Mesendoderm (in vitro differentiated cells): ENCODE results near the gene HYLS1.

Experiments used
- DNase-seq: peaks from one replicate; pipeline ENCODE4 v3.0.0; 2013
- H2AK5ac ChIP-seq: 2 replicates; pipeline ENCODE4 v1.6.1; 2013; ENCODE audit warnings: low read length, inconsistent platforms
- H2BK120ac ChIP-seq: 2 replicates; pipeline ENCODE4 v1.6.1; 2013; ENCODE audit warnings: low read depth, mild to moderate bottlenecking, low read length, moderate library complexity, mixed read lengths
- H2BK15ac ChIP-seq: replicated peaks from 2 replicates; pipeline ENCODE4 v1.6.1; 2013; ENCODE audit warnings: low read depth, mild to moderate bottlenecking, moderate library complexity
- H2BK5ac ChIP-seq: 2 replicates; pipeline ENCODE4 v1.6.1; 2013; ENCODE audit warnings: low read length, inconsistent platforms
- H3K18ac ChIP-seq: 2 replicates; pipeline ENCODE4 v1.6.1; 2013; ENCODE audit warnings: mild to moderate bottlenecking, low read length, mixed read lengths
- H3K23ac ChIP-seq: one replicate; pipeline ENCODE4 v1.6.1; 2013; ENCODE audit warnings: low read length
- H3K27ac ChIP-seq: 2 replicates; pipeline ENCODE4 v1.5.1; 2013; ENCODE audit warnings: low read depth, mild to moderate bottlenecking, inconsistent platforms, low read length, moderate library complexity
- H3K27me3 ChIP-seq: 2 replicates; pipeline ENCODE4 v1.6.1; 2013; ENCODE audit warnings: low read length, control low read depth, mild to moderate bottlenecking, inconsistent platforms; ENCODE audit not compliant: insufficient read depth, poor library complexity
- H3K36me3 ChIP-seq: 2 replicates; pipeline ENCODE4 v1.6.1; 2013; ENCODE audit warnings: low read length, inconsistent platforms; ENCODE audit not compliant: control insufficient read depth, insufficient read depth
- H3K4ac ChIP-seq: one replicate; pipeline ENCODE4 v1.6.1; 2013; ENCODE audit warnings: low read depth, mild to moderate bottlenecking, low read length, moderate library complexity
- H3K4me1 ChIP-seq: 2 replicates; pipeline ENCODE4 v1.6.1; 2013; ENCODE audit warnings: low read depth, low read length, inconsistent platforms; ENCODE audit not compliant: control insufficient read depth
- H3K4me2 ChIP-seq: 2 replicates; pipeline ENCODE4 v1.6.1; 2013; ENCODE audit warnings: low read length
- H3K4me3 ChIP-seq: 2 replicates; pipeline ENCODE4 v1.5.1; 2013; ENCODE audit warnings: mild to moderate bottlenecking, low read length
- H3K56ac ChIP-seq: one replicate; pipeline ENCODE4 v1.6.1; 2013; ENCODE audit warnings: low read length
- H3K79me1 ChIP-seq: 2 replicates; pipeline ENCODE4 v1.6.1; 2013; ENCODE audit warnings: low read length, inconsistent platforms
- H3K79me2 ChIP-seq: 2 replicates; pipeline ENCODE4 v1.6.1; 2013; ENCODE audit warnings: mild to moderate bottlenecking, low read length; ENCODE audit not compliant: control insufficient read depth, insufficient read depth
- H3K9ac ChIP-seq: 2 replicates; pipeline ENCODE4 v1.6.1; 2013; ENCODE audit warnings: low read length, inconsistent platforms
- H4K5ac ChIP-seq: one replicate; pipeline ENCODE4 v1.6.1; 2013; ENCODE audit warnings: low read length
- H4K8ac ChIP-seq: one replicate; pipeline ENCODE4 v1.6.1; 2013; ENCODE audit warnings: low read depth, mild to moderate bottlenecking, control low read depth, low read length, moderate library complexity
- WGBS: extraction: QIAGEN DNeasy Blood & Tissue Kit; methylation state at CpG from one replicate; pipeline ENCODE4 v1.1.7; 2013; ENCODE audit warnings: low lambda C conversion rate, missing lambda C conversion rate; ENCODE audit not compliant: insufficient coverage; ENCODE audit errors: extremely low coverage; 5-methylcytosine and 5-hydroxymethylcytosine counted together

Gene HYLS1

DNA sequence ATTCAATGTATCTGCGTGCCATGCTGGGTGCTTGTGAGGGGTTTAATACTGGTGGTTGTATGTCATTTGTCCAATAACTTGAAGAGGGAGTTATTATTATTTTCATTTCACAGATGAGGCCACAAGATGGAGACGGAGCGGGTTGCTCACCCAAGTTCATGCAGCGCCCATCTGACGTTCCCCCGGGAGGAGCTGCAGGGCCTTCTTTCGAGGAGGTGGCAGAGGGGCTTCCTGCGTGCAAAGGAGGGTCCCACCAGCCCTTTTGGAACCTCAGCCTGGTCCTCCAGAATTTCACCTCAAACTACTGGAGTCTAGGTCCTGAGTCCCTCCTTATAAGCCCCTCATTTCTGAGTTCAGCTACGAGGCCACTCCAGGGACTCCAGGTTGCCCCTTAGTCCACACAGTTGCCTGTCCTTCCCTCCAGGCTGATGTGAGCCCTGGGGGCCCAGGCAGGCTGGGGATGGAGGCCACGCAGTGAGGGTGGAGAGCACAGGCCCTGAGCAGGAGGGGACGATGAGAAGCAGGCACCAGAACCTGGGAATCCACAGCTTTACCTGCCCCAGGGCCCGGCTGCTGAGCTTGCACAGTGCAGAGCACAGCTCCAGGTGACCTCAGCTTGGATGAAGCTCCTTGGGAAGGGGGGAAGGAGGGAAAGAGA, 55.4 kb downstream of the HYLS1 start:
- H4K8ac ChIP-seq = no peak overlapping the region
- no peak overlapping the region for H3K18ac ChIP-seq
- no CpG with 5 or more reads among the region's 12 CpGs for WGBS
- H3K4me3 ChIP-seq = no peak overlapping the region
- no peaks in the 10 kb centered on the region for H3K36me3 ChIP-seq
- H3K56ac ChIP-seq = no peak overlapping the region
- DNase-seq = no peak
- H3K9ac ChIP-seq = no peak overlapping the region
- no peak overlapping the region for H4K5ac ChIP-seq
- H3K79me1 ChIP-seq = no peaks in the 10 kb centered on the region
- H3K79me2 ChIP-seq = no peaks in the 10 kb centered on the region
- no peak overlapping the region for H3K27ac ChIP-seq
- no peak overlapping the region for H2BK120ac ChIP-seq
- no peak overlapping the region for H3K23ac ChIP-seq
- no peak overlapping the region for H2BK5ac ChIP-seq
- no peak overlapping the region for H2BK15ac ChIP-seq
- H3K4ac ChIP-seq = no peak overlapping the region
- H3K27me3 ChIP-seq = no peaks in the 10 kb centered on the region
- H2AK5ac ChIP-seq = no peak overlapping the region
- H3K4me1 ChIP-seq = peaks cover 6% of the 10 kb centered on the region
- H3K4me2 ChIP-seq = no peak overlapping the region

DNA sequence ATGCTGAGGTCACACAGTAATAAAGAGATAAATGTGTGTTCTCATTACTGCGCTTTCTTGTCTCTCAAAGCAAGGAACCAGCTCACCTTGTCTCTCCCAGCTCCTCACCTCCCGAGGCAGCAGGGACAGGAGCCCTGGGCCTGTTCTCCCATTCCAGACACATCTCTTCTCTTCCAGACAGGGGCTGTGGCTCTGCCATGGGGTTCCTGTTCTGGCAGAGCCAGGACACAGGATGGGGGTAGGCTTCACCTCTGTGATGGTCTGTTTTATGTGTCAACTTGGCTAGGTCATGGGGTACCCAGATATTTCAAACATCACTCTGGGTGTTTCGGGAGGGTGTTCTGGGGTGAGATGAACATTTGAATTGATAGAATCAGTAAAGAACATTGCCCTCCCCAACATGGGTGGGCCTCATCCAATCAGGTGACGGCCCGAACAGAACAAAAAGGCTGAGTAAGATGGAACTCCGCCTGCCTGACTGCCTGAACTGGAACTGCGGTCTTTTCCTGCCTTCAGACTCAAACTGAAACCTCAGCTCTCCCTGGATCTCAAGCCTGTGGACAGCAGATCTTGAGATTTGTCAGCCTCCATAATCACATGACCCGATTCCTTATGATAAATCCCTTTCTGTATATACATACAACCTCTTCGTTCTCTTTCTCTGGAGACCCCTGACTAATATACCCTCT, 56.3 kb downstream of the HYLS1 start:
- no peak overlapping the region for H3K4ac ChIP-seq
- no peak overlapping the region for H3K23ac ChIP-seq

DNA sequence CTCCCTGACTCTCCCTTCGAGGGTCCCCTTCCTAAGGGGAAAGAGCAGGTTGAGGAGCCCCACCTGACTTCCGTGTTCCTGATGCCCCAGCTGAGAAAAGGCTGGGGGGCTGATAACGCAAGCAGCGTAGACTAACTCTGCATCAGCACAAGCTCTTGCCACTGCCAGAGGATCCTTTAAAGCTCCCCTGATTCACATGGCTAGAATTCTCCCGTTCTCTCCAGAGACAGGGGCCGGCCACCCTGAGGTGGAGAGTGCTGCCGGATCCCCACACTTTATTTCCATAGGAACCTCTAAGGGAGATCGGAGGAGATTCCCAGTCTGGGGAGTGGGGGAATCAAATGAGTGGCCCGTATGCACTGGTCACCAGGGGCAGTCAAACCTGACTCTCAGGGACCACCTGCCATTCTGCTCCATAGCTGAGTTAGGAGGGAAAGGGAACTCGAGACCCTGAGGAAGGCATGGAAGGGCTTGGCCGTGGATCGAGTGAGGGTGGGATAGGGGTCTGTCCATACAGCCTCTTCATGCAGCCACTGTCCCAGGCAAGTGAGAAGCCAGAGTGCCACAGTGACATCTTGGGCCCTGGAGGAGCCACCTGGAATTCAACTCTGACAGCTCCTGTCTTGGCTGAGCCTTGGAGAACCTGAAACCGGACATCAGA, 57.0 kb downstream of the HYLS1 start:
- no peak overlapping the region for H4K5ac ChIP-seq
- H2BK120ac ChIP-seq = no peak overlapping the region
- H2AK5ac ChIP-seq = no peak overlapping the region
- H3K4ac ChIP-seq = no peak overlapping the region
- WGBS = no CpG with 5 or more reads among the region's 13 CpGs
- no peak for DNase-seq
- H3K23ac ChIP-seq = no peak overlapping the region
- H2BK5ac ChIP-seq = no peak overlapping the region
- no peak overlapping the region for H3K4me3 ChIP-seq
- no peak overlapping the region for H3K56ac ChIP-seq
- H4K8ac ChIP-seq = no peak overlapping the region
- H3K79me1 ChIP-seq = no peaks in the 10 kb centered on the region
- no peak overlapping the region for H3K4me2 ChIP-seq
- no peak overlapping the region for H3K9ac ChIP-seq
- H3K4me1 ChIP-seq = peaks cover 6% of the 10 kb centered on the region
- H2BK15ac ChIP-seq = no peak overlapping the region
- no peaks in the 10 kb centered on the region for H3K27me3 ChIP-seq
- no peak overlapping the region for H3K27ac ChIP-seq
- H3K36me3 ChIP-seq = no peaks in the 10 kb centered on the region
- no peak overlapping the region for H3K18ac ChIP-seq
- no peaks in the 10 kb centered on the region for H3K79me2 ChIP-seq

More for the DNA sequence above, 56.3 kb downstream of the HYLS1 start:
- H3K4me1 ChIP-seq = peaks cover 6% of the 10 kb centered on the region
- H3K4me3 ChIP-seq = no peak overlapping the region
- no peak overlapping the region for H2AK5ac ChIP-seq
- no peaks in the 10 kb centered on the region for H3K79me1 ChIP-seq
- H3K4me2 ChIP-seq = no peak overlapping the region
- no peaks in the 10 kb centered on the region for H3K27me3 ChIP-seq
- no peak overlapping the region for H3K56ac ChIP-seq
- H4K8ac ChIP-seq = no peak overlapping the region
- WGBS = no CpG with 5 or more reads among the region's 9 CpGs
- no peak overlapping the region for H4K5ac ChIP-seq
- no peaks in the 10 kb centered on the region for H3K79me2 ChIP-seq
- H2BK120ac ChIP-seq = no peak overlapping the region
- no peak overlapping the region for H2BK5ac ChIP-seq
- no peaks in the 10 kb centered on the region for H3K36me3 ChIP-seq
- H3K27ac ChIP-seq = no peak overlapping the region
- H3K9ac ChIP-seq = no peak overlapping the region
- H3K18ac ChIP-seq = no peak overlapping the region
- no peak for DNase-seq
- no peak overlapping the region for H2BK15ac ChIP-seq

DNA sequence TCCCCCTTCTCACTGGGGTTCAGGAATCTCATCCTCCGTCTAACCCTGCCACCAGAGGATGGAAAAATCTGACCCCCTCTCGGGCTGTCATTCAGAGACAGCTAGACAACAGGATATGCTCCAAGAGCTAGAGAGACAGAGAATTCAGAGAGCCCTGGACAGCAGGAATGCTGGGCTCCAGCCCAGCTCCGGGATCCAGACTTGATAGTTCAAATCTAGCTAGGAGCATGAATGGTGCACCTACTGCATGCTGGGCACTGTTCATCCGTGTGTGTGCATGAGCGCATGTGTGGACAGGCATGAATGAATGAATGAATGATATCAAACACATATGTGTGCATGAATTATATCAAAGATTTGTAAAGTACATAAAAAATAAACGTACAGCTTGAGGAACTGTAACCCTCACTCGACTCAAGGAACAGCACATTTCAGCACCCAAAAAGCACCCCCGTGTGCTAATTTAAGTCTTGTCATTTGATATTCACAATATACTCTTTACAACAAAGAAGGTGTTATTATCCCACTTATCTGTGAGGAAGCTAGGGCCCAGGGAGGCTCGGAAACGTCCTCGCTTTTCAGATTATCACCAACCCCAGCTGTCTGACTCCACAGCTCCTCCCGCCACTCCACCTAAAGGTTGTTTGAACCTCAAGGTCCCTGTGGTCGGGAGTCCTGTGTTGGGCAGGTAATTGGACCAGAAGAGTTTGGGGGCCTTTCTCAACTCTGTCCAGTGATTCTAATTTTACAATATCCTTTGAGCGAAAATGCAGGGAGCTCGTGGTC, 57.7 kb downstream of the HYLS1 start:
- no CpG with 5 or more reads among the region's 15 CpGs for WGBS
- H3K4me3 ChIP-seq = no peak overlapping the region
- no peak overlapping the region for H4K5ac ChIP-seq
- no peaks in the 10 kb centered on the region for H3K36me3 ChIP-seq
- no peak overlapping the region for H4K8ac ChIP-seq
- H3K56ac ChIP-seq = no peak overlapping the region
- H3K9ac ChIP-seq = no peak overlapping the region
- H2BK5ac ChIP-seq = no peak overlapping the region
- H3K27ac ChIP-seq = no peak overlapping the region
- H3K27me3 ChIP-seq = no peaks in the 10 kb centered on the region
- peaks cover 6% of the 10 kb centered on the region for H3K4me1 ChIP-seq
- H3K4me2 ChIP-seq = no peak overlapping the region
- H3K23ac ChIP-seq = no peak overlapping the region
- H2BK15ac ChIP-seq = no peak overlapping the region
- no peak overlapping the region for H3K4ac ChIP-seq
- no peak overlapping the region for H2AK5ac ChIP-seq
- H2BK120ac ChIP-seq = no peak overlapping the region
- no peak for DNase-seq
- H3K79me1 ChIP-seq = no peaks in the 10 kb centered on the region
- H3K18ac ChIP-seq = no peak overlapping the region
- no peaks in the 10 kb centered on the region for H3K79me2 ChIP-seq

DNA sequence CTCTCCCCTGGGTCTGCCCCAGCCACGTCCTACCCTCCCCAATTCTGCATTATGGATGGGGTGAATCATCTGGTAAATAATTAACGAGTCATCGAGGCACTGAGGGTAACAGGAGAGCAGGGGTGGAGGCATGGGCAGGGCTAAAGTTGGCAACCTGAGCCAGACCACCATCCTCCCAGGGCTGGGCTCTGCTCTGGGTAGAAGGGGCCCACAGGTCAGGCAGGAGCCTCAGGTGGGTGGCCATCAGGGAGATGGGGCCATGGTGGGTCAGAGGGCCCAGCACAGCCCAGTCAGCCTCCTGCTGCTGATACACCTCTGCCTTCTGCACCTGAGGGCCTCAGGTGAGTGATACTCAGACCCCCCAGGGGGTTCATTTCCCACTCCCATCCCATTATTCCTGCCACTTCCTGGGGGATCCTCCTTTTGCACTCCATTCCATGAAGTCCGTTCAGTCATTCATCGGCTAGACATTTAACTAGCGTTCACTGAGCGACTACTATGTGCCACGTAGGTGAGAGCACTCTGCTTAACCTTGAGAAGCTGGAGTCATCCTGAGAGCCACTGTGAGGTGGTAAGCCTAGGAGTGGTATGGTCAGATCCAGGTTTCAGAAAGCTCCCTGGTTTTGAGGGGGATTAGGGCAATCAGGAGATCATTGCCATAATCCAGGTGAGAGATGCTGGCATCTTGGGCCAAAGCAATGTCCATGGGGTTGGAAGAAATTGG, 58.5 kb downstream of the HYLS1 start, which contains the start of gene VSIG10L2:
Gene VSIG10L2 (plus strand): TSS at position 248 of the 724 bp plus-strand sequence. CDS start 12 bp downstream, at position 260.
- Histone ChIP-seq H3K9ac (no peak within 1 kb of the TSS), H3K79me1 (no peaks in the 10 kb centered on the region), H3K4me1 (peaks cover 6% of the 10 kb centered on the region), H2AK5ac (no peak within 1 kb of the TSS), H3K4me2 (no peak within 1 kb of the TSS), H2BK120ac (no peak within 1 kb of the TSS), H3K4me3 (no peak within 1 kb of the TSS), H3K36me3 (no peaks in the 10 kb centered on the region), H2BK5ac (no peak within 1 kb of the TSS), H3K56ac (no peak within 1 kb of the TSS), H2BK15ac (no peak within 1 kb of the TSS), H4K8ac (no peak within 1 kb of the TSS), H3K18ac (no peak within 1 kb of the TSS), H3K4ac (no peak within 1 kb of the TSS), H3K27ac (no peak within 1 kb of the TSS), H3K27me3 (no peaks in the 10 kb centered on the region), H4K5ac (no peak within 1 kb of the TSS), H3K79me2 (no peaks in the 10 kb centered on the region), H3K23ac (no peak within 1 kb of the TSS)
- no CpG with 5 or more reads among the region's 8 CpGs for WGBS
- no peak for DNase-seq
